GM18505 (cell line): Measurements from ENCODE around the gene TENM4.

Experiments
- ATAC-seq: cut with Tn5 transposase; IDR thresholded peaks from one replicate; pipeline ENCODE4 v1.9.1; 2021; ENCODE audit not compliant: unreplicated experiment
- POLR2A ChIP-seq: IDR thresholded peaks from 4 replicates; pipeline ENCODE4 v1.6.1; 2011; ENCODE audit warnings: borderline replicate concordance; ENCODE audit not compliant: insufficient read depth, insufficient read length; ENCODE audit errors: extremely low read depth

The TENM4 gene

DNA sequence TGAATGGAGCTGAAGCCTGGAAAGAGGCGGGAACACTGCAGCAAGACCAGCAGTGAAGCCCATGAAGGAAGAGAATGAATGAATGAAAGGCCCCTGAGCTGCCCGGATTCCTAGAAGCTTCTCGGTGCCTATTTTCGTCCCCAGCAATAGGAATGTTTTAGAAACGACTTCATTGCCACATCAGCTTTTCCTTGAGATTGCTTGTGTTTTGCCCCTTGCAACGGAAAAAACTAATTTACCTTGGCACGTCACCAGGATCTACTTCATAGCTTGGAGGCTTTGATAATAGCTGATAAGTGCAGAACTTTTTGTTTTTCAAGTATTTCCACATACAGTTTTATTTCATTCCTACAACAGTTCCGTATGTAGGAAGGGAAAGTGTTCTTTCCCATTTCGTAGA, 617.2 kb downstream of the TENM4 start:
- no peak for ATAC-seq
- TF ChIP-seq POLR2A, result no peak

GRCh38 chr11:78822931-78823423, 617.9 kb downstream of the TENM4 start:
- no peak for ATAC-seq
- TF ChIP-seq POLR2A, result no peak

DNA sequence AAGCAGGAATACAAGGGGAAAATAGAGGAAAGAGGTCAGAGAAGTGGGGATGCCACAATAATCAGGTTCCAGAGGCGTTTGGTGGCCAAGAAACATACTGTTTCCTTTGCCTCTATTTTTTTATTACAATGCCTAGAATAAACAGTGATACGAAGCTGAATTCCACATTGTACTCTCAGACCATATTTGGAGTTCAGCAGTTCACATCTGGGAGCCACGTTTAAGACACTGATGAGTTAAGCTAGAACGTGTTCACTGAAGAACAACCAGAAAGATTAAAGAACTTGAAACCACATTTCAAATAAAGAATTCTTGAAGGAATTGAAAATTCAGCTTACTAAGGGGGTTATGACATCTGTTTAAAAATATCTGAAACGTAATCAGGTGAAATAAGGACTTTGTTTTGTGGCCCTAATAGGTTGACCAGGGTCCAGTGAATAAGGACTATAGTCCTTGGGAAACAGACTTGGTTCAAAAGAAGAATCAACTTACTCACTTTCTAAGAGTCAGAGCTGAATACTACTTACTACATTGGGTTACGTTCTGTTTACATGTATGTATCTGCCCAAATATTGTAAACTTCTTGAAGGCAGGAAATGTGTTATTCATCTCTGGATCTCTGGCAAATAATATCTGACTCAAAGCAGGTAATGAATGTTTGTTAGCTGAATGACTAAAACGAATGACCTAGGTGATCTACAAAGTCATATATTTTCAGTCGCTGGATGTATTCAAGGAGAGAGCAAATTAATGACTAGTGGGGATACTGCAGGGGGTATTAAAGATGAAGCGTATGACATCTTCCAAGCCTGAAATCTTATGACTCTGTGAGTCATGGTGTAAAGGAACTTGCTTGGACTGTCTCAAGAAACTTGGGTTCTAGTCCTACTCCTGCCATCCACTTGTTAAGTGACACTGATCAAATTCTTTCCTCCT, 619.2 kb downstream of the TENM4 start:
- no peak for ATAC-seq
- TF ChIP-seq POLR2A, result no peak

- TF ChIP-seq POLR2A, result no peak
Observed at GRCh38 chr11:78820741-78821140, 620.1 kb downstream of the TENM4 start.

DNA sequence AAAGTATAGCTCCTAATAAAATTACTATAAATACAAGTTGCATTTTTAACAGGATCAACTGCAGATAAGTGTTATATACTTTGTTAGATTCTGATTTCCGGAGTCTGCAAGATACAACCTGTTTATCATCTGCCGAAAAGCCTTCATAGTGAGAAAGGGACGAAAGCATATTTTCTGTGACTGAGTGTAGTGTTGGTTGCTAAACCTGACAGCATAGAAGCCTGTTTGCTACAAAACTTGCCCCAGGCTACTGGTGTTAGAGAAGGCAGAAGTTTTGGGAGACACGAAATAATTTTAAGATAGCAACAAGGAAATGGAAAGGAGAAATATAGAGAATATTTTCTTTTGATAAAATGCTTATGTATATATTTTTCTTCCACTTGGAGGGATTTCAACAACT, 622.6 kb downstream of the TENM4 start:
- no peak for TF ChIP-seq POLR2A
- no peak for ATAC-seq

More at GRCh38 chr11:78820741-78821140, 620.1 kb downstream of the TENM4 start:
- ATAC-seq, result no peak

DNA sequence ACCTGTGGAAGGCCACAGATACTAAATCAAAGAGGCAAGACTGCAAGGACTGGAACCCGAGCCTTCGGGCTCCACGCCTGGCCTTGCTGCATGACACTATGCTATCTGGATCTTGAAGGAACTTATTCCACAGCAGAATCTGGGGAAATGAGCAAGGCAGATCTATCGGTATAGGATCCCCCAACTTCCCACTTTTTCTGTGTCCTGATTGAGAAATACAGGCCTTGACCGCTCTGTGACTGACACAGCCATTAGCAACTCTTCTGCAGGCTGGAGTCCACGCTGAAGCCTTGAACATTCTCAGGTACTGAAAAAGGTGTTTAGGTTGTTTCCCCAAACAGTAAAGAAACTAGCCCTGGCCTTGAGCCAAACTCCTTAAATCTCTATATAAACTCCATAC, 625.0 kb downstream of the TENM4 start:
- no peak for TF ChIP-seq POLR2A
- no peak for ATAC-seq

DNA sequence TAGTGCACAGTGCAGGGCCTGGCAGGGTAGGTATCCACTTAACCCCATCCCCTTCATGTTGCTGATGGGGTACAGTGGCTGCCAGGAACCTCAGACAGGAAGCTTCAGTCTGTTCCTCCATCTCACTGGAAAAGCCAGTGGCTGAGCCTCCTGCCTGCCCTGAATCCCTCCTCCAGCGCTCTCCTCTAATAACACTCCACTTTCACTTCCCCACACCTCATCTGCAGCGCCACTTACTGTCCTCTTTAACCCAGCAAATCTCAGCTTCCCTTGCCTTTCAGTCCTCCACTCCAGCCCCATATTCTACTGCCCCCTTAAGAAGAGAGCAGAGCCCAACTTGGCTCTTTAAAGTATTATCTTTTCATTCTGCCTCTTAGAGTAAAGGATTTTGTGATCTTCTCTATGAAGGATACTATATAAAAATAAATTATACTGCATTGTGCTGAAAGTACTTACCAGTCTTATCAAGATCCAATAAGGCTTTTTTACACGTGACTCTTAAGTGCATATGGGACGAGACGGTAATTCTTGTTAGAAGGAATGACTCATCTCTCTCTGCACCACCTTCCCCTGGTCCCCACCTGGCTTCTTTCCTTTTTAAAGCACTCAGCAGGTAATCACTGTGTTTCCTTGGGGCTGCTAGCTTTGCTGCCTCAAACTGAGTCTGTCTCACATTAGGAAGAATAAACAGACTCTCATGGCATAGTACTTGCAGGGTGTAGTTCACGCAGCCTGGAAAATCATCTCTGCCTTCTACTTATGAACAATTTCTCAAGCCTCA, 628.1 kb downstream of the TENM4 start:
- no peak for ATAC-seq
- no peak for TF ChIP-seq POLR2A

DNA sequence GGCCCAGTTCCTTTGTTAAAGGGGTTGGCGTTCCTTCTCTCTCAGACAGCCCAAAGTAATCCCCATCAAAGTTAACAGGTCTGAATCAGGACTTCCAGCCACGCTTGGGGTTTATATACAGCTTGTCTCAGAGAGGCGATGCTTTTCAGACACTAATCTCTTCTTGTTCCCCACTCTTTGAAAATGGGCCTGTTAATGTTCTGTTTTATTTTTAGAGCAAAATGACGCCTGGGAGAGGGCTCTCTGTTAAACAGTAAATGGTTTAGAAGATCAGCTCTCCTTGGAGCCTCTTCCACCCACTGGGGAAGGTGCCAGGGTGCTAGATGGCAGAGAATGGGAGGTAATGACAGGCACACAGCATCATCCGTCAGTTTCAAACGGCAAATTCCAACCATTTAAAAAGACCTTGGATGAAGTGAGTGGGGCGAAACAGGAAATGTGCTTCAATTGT, 630.2 kb downstream of the TENM4 start:
- ATAC-seq, result no peak
- no peak for TF ChIP-seq POLR2A

GRCh38 chr11:78809931-78810541, 630.8 kb downstream of the TENM4 start:
- no peak for ATAC-seq
- TF ChIP-seq POLR2A, result no peak

GRCh38 chr11:78808923-78809322, 631.9 kb downstream of the TENM4 start:
- no peak for ATAC-seq
- TF ChIP-seq POLR2A, result no peak

GRCh38 chr11:78807351-78807750, 633.5 kb downstream of the TENM4 start:
- TF ChIP-seq POLR2A, result no peak
- no peak for ATAC-seq

DNA sequence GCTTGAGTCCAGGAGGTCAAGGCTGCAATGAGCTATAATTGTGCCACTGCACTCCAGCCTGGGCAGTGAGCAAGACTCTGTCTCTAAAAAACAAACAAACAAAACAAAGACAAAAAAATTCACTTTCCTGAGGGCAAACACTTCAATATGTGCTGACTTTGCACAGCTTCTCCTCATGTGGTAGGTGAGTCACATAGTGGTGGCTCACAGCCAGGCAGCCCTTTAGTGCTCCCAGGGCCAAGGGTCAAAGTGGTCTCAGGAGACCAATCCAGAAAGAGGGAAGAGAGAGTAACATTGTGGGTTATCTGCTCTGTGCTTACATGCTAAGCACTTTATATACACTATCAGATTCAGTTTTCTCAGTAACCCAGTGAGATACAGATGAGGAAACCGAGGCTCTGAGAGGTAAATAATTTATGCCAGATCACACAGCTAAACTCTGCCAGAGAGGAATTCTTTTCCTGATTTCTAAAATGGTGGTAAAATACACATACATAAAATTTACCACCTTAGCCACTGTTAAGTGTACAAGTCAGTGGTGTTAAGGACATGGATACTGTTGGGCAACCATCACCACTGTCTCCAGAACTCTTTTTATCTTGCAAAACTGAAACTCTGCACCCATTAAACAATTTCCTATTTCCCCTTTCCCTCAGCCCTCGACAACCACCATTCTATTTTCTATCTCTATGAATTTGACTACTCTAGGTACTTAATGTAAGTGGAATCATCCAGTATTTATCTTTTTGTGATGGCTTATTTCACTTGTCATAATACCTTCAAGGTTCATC, 634.4 kb downstream of the TENM4 start:
- no peak for ATAC-seq

More for the DNA sequence above, 634.4 kb downstream of the TENM4 start:
- TF ChIP-seq POLR2A, result no peak
